Stimulated activated CD4-positive, alpha-beta T cell treated with anti-CD3 and anti-CD28 coated beads, Interleukin-15, amount 100 ng/mL, for 24 hours (primary cell): ENCODE results near the gene MOGAT3.
"Not testable (repeated sequence)": the region's sequence is repeated elsewhere in the genome, so short reads cannot be mapped to it uniquely, and the experiment has no call there.

Experiments
- DNase-seq: peaks from one replicate; pipeline ENCODE4 v3.0.0-alpha.2; 2020

MOGAT3 gene

GRCh38 chr7:101201695-101202602 is 1.1 kb upstream of the MOGAT3 start:
- no peak for DNase-seq

GRCh38 chr7:101200504-101200861 is 353 bp downstream of the MOGAT3 start:
- no peak for DNase-seq

GRCh38 chr7:101199522-101199921 is 1.3 kb downstream of the MOGAT3 start:
- not testable (repeated sequence) for DNase-seq

- no peak for DNase-seq
These were observed 2.4 kb downstream of the MOGAT3 start for GRCh38 chr7:101198476-101198875.

GRCh38 chr7:101197991-101198390 is 2.8 kb downstream of the MOGAT3 start:
- no peak for DNase-seq

- no peak for DNase-seq
These were observed 5.0 kb downstream of the MOGAT3 start for GRCh38 chr7:101195884-101196283.

- DNase-seq = no peak
These were observed 11.7 kb downstream of the MOGAT3 start for GRCh38 chr7:101189109-101189508.

- no peak for DNase-seq
These were observed 13.9 kb downstream of the MOGAT3 start for GRCh38 chr7:101186844-101187428.

GRCh38 chr7:101186194-101186593 is 14.6 kb downstream of the MOGAT3 start:
- DNase-seq = no peak

- DNase-seq = no peak
These were observed 15.5 kb downstream of the MOGAT3 start for GRCh38 chr7:101185258-101185839.

GRCh38 chr7:101180130-101180755 is 20.6 kb downstream of the MOGAT3 start, which contains the start of gene NAT16:
TSS of gene NAT16 (minus strand) at chr7:101180293. CDS start at chr7:101174807, 5,486 bp downstream.
- DNase-seq = no peak

GRCh38 chr7:101179713-101180112 is 21.1 kb downstream of the MOGAT3 start:
- DNase-seq = no peak

GRCh38 chr7:101179117-101179516 is 21.7 kb downstream of the MOGAT3 start:
- DNase-seq = no peak

- DNase-seq = no peak
These were observed 23.2 kb downstream of the MOGAT3 start for GRCh38 chr7:101177644-101178043.

GRCh38 chr7:101175664-101176063 is 25.2 kb downstream of the MOGAT3 start:
- DNase-seq = no peak

- DNase-seq = no peak
These were observed 26.4 kb downstream of the MOGAT3 start for GRCh38 chr7:101174322-101174854.

- peak; percentile 73 for DNase-seq
These were observed 27.0 kb downstream of the MOGAT3 start for GRCh38 chr7:101173752-101174244.

- DNase-seq = peak; percentile 51
These were observed 27.7 kb downstream of the MOGAT3 start for GRCh38 chr7:101172854-101173751.

- no peak for DNase-seq
These were observed 28.6 kb downstream of the MOGAT3 start for GRCh38 chr7:101172005-101172853.

GRCh38 chr7:101171442-101171837 is 29.4 kb downstream of the MOGAT3 start:
- DNase-seq = no peak
